ENCODE results near the gene NFKBIZ. TPM values are rescaled to one million over a fixed set of nuclear protein-coding genes. Genes with fewer than 3 reads are reported as not detected.
"Not testable (repeated sequence)": the region's sequence is repeated elsewhere in the genome, so short reads cannot be mapped to it uniquely, and the experiment has no call there.

The NFKBIZ gene
- total RNA-seq, 1 donor from 2014 or later: 122 TPM

GRCh38 chr3:101857301-101857741, 8.0 kb downstream of the NFKBIZ start:
- peaks cover 65% of the 10 kb centered on the region for H3K4me1 Mint-ChIP-seq (ENCODE audit: low read depth)
- DNase-seq (ENCODE audit: low spot score): no peak
- peak overlapping the region; percentile 40 for H3K27ac Mint-ChIP-seq
- no peaks in the 10 kb centered on the region for H3K9me3 Mint-ChIP-seq
- intact Hi-C loops (cut with micrococcal nuclease): no loop called here
- H3K36me3 Mint-ChIP-seq (ENCODE audit: low read depth): peaks cover 98% of the 10 kb centered on the region
- peak overlapping the region; percentile 63 for H3K4me3 Mint-ChIP-seq (ENCODE audit: low read depth)
- H3K27me3 Mint-ChIP-seq (ENCODE audit: low read depth): no peaks in the 10 kb centered on the region

- peaks cover 59% of the 10 kb centered on the region for H3K4me1 Mint-ChIP-seq (ENCODE audit: low read depth)
- DNase-seq (ENCODE audit: low spot score): no peak
- no peaks in the 10 kb centered on the region for H3K27me3 Mint-ChIP-seq (ENCODE audit: low read depth)
- intact Hi-C loops (cut with micrococcal nuclease): no loop called here
- peak overlapping the region; percentile 48 for H3K27ac Mint-ChIP-seq
- no peaks in the 10 kb centered on the region for H3K9me3 Mint-ChIP-seq
- H3K36me3 Mint-ChIP-seq (ENCODE audit: low read depth): peaks cover 90% of the 10 kb centered on the region
- no peak overlapping the region for H3K4me3 Mint-ChIP-seq (ENCODE audit: low read depth)
Observed at GRCh38 chr3:101858464-101859030, 9.2 kb downstream of the NFKBIZ start.

DNA sequence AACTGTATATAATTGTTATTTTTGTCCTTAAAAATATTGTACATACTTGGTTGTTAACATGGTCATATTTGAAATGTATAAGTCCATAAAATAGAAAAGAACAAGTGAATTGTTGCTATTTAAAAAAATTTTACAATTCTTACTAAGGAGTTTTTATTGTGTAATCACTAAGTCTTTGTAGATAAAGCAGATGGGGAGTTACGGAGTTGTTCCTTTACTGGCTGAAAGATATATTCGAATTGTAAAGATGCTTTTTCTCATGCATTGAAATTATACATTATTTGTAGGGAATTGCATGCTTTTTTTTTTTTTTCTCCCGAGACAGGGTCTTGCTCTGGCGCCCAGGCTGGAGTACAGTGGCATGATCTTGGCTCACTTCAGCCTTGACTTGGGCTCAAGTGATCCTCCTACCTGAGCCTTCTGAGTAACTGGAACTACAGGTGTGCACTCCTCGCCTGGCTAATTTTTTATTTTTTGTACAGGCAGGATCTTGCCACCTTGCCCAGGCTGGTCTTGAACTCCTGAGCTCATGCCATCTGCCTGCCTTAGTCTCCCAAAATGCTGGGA, 10.7 kb downstream of the NFKBIZ start:
- DNase-seq (ENCODE audit: low spot score): no peak
- Mint-ChIP-seq H3K4me1 (ENCODE audit: low read depth) (peaks cover 51% of the 10 kb centered on the region), H3K27me3 (ENCODE audit: low read depth) (no peaks in the 10 kb centered on the region), H3K36me3 (ENCODE audit: low read depth) (peaks cover 76% of the 10 kb centered on the region), H3K9me3 (no peaks in the 10 kb centered on the region), H3K4me3 (ENCODE audit: low read depth) (no peak overlapping the region), H3K27ac (no peak overlapping the region)
- intact Hi-C loops (cut with micrococcal nuclease): loop anchor here (5.0 kb wide), 3 partner anchors 33 to 62 kb away; no protein-coding TSS in a partner anchor

DNA sequence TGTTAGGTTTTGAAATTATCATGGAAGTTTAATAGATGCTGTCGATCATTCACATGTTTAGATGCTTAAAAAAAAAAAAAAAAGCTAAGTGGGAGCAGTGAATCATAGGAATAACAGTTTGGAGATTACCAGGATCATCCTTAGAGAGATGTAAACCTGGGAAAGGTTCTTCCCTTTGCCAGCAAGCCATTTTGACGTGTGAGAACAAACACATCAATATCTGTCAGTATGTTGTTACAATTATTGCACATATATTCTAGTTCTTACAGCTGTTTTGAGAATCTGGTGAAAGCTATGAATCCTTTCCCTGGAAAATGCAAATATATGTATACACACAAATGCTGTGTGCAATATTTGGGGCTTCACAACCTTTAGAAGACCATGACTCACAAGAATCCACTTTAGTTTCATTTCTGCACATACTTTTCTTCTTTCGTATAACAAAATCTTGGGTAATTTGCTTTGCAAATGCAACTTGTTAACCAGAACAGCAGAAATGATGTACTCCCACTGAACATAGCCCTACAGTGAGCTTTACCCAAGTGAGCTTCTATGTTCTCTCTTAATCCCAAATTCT, 12.0 kb downstream of the NFKBIZ start:
- Mint-ChIP-seq H3K27me3 (ENCODE audit: low read depth) (no peaks in the 10 kb centered on the region), H3K36me3 (ENCODE audit: low read depth) (peaks cover 63% of the 10 kb centered on the region), H3K4me3 (ENCODE audit: low read depth) (no peak overlapping the region), H3K4me1 (ENCODE audit: low read depth) (peaks cover 47% of the 10 kb centered on the region), H3K9me3 (no peaks in the 10 kb centered on the region), H3K27ac (peak overlapping the region; percentile 72)
- intact Hi-C loops (cut with micrococcal nuclease): loop anchor here (1.0 to 5.0 kb wide), 4 partner anchors 10 to 61 kb away; no protein-coding TSS in a partner anchor
- DNase-seq (ENCODE audit: low spot score): no peak

DNA sequence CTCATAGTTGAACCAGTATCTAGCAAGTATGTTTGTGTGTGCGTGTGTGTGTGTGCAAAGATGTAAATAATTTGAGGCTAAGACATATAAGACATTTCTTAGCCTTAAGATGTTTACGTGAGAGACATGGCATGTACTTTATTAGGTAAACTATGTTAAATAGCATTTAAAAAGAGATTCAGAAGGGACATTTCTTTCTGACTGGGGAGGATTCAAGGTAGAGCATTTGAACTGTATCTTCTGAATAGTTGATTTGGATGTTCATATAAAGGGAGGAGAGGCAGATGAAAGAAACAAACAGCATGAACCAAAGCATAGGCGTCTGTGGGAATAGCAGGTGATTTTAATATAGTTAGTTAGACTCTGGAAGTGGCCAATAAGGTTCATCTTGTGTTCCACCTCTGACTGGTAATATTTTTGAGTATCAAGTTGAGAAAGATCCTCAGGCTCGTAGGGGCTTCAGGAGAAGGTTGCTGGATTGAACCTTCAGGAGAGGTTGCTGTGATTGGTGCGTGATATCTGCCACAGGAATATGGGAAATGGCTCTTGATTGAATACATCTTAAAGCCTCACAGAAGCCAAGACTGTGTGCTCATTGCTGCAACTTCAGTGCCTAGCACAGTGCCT, 12.6 kb downstream of the NFKBIZ start:
- H3K36me3 Mint-ChIP-seq (ENCODE audit: low read depth): peaks cover 57% of the 10 kb centered on the region
- peak overlapping the region; percentile 72 for H3K27ac Mint-ChIP-seq
- H3K4me3 Mint-ChIP-seq (ENCODE audit: low read depth): no peak overlapping the region
- intact Hi-C loops (cut with micrococcal nuclease): loop anchor here (1.0 to 5.0 kb wide), 4 partner anchors 11 to 60 kb away; no protein-coding TSS in a partner anchor
- DNase-seq (ENCODE audit: low spot score): no peak
- peaks cover 47% of the 10 kb centered on the region for H3K4me1 Mint-ChIP-seq (ENCODE audit: low read depth)
- H3K27me3 Mint-ChIP-seq (ENCODE audit: low read depth): no peaks in the 10 kb centered on the region
- H3K9me3 Mint-ChIP-seq: no peaks in the 10 kb centered on the region

GRCh38 chr3:101862416-101863165, 13.3 kb downstream of the NFKBIZ start:
- H3K9me3 Mint-ChIP-seq: no peaks in the 10 kb centered on the region
- DNase-seq (ENCODE audit: low spot score): no peak
- no peaks in the 10 kb centered on the region for H3K27me3 Mint-ChIP-seq (ENCODE audit: low read depth)
- H3K4me1 Mint-ChIP-seq (ENCODE audit: low read depth): peaks cover 46% of the 10 kb centered on the region
- no peak overlapping the region for H3K4me3 Mint-ChIP-seq (ENCODE audit: low read depth)
- intact Hi-C loops (cut with micrococcal nuclease): loop anchor here (5.0 kb wide), 3 partner anchors 35 to 60 kb away; no protein-coding TSS in a partner anchor
- peaks cover 50% of the 10 kb centered on the region for H3K36me3 Mint-ChIP-seq (ENCODE audit: low read depth)
- peak overlapping the region; percentile 72 for H3K27ac Mint-ChIP-seq

DNA sequence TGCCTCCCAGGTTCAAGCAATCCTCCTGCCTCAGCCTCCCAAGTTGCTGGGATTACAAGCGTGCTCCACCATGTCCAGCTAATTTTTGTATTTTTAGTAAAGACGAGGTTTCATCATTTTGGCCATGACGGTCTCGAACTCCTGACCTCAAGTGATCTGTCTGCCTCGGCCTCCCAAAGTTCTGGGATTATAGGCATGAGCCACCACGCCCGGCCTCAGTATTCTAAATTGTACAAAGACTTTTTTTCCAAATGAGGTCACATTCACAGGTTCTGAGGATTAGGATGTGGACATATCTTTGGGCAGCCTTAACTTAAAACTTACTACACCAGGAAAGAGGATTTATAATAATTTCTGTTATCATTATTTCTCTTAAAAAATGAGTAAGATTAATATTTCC, 15.6 kb downstream of the NFKBIZ start:
- intact Hi-C loops (cut with micrococcal nuclease): loop anchor here (5.0 kb wide), 3 partner anchors 37 to 57 kb away; no protein-coding TSS in a partner anchor
- H3K36me3 Mint-ChIP-seq (ENCODE audit: low read depth): peaks cover 27% of the 10 kb centered on the region
- peaks cover 31% of the 10 kb centered on the region for H3K4me1 Mint-ChIP-seq (ENCODE audit: low read depth)
- H3K4me3 Mint-ChIP-seq (ENCODE audit: low read depth); H3K27me3 Mint-ChIP-seq (ENCODE audit: low read depth); DNase-seq (ENCODE audit: low spot score); H3K9me3 Mint-ChIP-seq; H3K27ac Mint-ChIP-seq: not testable (repeated sequence)

DNA sequence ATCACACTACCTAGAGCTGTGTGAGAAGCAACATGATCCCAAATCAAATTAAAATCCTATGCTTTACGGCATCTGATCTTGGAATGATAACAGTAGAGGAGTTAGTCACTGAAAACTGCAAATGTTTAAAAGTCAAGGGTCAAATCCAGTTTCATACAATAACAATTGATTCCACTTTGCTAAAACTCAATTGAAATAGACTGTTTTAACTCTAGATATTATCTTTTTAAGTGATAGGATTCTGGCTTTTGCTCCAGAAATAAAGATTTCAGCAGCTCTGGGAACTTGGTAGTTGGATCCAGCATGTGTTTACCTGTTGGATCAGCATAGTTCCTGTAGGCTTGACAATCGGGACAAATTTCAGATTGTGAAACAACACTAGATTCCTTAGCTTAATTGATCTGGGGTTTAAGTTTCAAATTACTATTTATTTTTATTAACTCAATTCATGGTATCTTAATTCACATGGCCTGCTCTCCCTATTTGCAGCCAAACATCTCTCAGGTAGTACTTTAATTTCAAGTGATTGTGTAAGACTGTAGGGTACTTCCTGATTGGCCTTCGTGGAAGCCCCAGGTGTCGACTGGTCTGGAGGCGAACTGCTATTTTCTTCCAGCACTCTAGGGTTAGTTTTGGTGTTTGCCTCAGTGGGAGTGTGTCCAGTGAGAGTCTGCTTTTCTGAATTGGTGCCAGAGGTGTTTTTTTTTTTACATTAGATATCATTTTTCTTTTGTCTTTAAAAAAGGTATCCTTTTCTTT, 16.6 kb downstream of the NFKBIZ start:
- no peaks in the 10 kb centered on the region for H3K27me3 Mint-ChIP-seq (ENCODE audit: low read depth)
- H3K36me3 Mint-ChIP-seq (ENCODE audit: low read depth): peaks cover 19% of the 10 kb centered on the region
- no peak overlapping the region for H3K4me3 Mint-ChIP-seq (ENCODE audit: low read depth)
- H3K27ac Mint-ChIP-seq: no peak overlapping the region
- DNase-seq (ENCODE audit: low spot score): no peak
- H3K4me1 Mint-ChIP-seq (ENCODE audit: low read depth): peaks cover 30% of the 10 kb centered on the region
- intact Hi-C loops (cut with micrococcal nuclease): no loop called here
- no peaks in the 10 kb centered on the region for H3K9me3 Mint-ChIP-seq

GRCh38 chr3:101867511-101867910, 18.2 kb downstream of the NFKBIZ start:
- no peak for DNase-seq (ENCODE audit: low spot score)
- Mint-ChIP-seq H3K27me3 (ENCODE audit: low read depth) (peaks cover 4% of the 10 kb centered on the region), H3K27ac (no peak overlapping the region), H3K36me3 (ENCODE audit: low read depth) (peaks cover 3% of the 10 kb centered on the region), H3K4me3 (ENCODE audit: low read depth) (no peak overlapping the region), H3K4me1 (ENCODE audit: low read depth) (peaks cover 15% of the 10 kb centered on the region), H3K9me3 (no peaks in the 10 kb centered on the region)
- intact Hi-C loops (cut with micrococcal nuclease): no loop called here

GRCh38 chr3:101867996-101868395, 18.7 kb downstream of the NFKBIZ start:
- intact Hi-C loops (cut with micrococcal nuclease): no loop called here
- H3K4me1 Mint-ChIP-seq (ENCODE audit: low read depth): peaks cover 11% of the 10 kb centered on the region
- peaks cover 4% of the 10 kb centered on the region for H3K27me3 Mint-ChIP-seq (ENCODE audit: low read depth)
- DNase-seq (ENCODE audit: low spot score): no peak
- no peaks in the 10 kb centered on the region for H3K36me3 Mint-ChIP-seq (ENCODE audit: low read depth)
- no peak overlapping the region for H3K27ac Mint-ChIP-seq
- no peaks in the 10 kb centered on the region for H3K9me3 Mint-ChIP-seq
- H3K4me3 Mint-ChIP-seq (ENCODE audit: low read depth): no peak overlapping the region

GRCh38 chr3:101868534-101869464, 19.5 kb downstream of the NFKBIZ start:
- no peaks in the 10 kb centered on the region for H3K9me3 Mint-ChIP-seq
- intact Hi-C loops (cut with micrococcal nuclease): no loop called here
- no peak overlapping the region for H3K4me3 Mint-ChIP-seq (ENCODE audit: low read depth)
- H3K4me1 Mint-ChIP-seq (ENCODE audit: low read depth): peaks cover 8% of the 10 kb centered on the region
- no peaks in the 10 kb centered on the region for H3K36me3 Mint-ChIP-seq (ENCODE audit: low read depth)
- no peak for DNase-seq (ENCODE audit: low spot score)
- H3K27ac Mint-ChIP-seq: no peak overlapping the region
- peaks cover 4% of the 10 kb centered on the region for H3K27me3 Mint-ChIP-seq (ENCODE audit: low read depth)
